Stimulated activated CD8-positive, alpha-beta memory T cell treated with anti-CD3 and anti-CD28 coated beads, Interleukin-4, amount 100 ng/mL, for 48 hours (primary cell): Measurements from ENCODE around the gene CCDC87.
"Not testable (repeated sequence)": the region's sequence is repeated elsewhere in the genome, so short reads cannot be mapped to it uniquely, and the experiment has no call there.

Experiments used
- DNase-seq: peaks from one replicate; pipeline ENCODE4 v3.0.0-alpha.2; 2020

Gene CCDC87

DNA sequence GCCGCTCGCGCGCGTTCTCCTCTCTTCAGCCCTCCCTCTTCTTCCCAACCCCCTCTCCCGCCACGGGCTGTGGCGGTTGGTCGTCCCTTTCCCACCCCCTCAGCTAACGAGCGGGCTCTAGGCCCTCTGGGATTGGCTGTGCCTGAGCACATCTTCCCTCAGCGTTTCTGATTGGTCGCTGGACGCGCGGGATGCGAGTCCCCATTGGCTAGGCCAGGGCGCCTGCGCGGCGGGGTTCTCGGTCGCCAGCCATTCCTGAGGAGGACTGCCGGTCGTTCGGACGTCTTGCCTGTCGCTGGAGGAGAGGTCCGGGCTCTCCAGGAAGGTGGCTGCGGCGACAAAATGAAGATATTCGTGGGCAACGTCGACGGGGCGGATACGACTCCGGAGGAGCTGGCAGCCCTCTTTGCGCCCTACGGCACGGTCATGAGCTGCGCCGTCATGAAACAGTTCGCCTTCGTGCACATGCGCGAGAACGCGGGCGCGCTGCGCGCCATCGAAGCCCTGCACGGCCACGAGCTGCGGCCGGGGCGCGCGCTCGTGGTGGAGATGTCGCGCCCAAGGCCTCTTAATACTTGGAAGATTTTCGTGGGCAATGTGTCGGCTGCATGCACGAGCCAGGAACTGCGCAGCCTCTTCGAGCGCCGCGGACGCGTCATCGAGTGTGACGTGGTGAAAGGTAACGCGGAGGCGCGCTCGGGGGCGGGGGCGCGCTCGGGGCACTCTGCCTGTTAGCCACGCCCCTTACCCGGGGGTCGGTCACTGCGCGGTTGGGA, 23.7 kb upstream of the CCDC87 start, which contains the start of gene RBM14:
TSS of gene RBM14 (plus strand) at position 252 of the 776 bp plus-strand sequence. CDS start at position 343, 91 bp downstream.
- DNase-seq: peak; percentile 98

DNA sequence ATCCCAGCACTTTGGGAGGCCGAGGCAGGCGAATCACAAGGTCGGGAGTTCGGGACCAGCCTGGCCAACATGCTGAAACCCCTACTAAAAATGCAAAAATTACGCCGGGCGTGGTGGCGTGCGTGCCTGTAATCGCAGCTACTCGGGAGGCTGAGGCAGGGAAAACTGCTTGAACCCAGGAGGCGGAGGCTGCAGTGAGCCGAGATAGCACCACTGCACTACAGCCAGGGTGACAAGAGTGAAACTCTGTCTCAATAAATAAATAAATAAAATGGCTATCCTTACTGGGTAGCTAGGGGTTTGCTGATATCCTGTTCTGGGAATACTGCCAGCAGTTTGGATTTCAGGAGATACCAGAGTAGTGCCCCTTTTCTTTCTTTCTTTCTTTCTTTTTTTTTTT, 21.2 kb upstream of the CCDC87 start:
- DNase-seq: no peak

DNA sequence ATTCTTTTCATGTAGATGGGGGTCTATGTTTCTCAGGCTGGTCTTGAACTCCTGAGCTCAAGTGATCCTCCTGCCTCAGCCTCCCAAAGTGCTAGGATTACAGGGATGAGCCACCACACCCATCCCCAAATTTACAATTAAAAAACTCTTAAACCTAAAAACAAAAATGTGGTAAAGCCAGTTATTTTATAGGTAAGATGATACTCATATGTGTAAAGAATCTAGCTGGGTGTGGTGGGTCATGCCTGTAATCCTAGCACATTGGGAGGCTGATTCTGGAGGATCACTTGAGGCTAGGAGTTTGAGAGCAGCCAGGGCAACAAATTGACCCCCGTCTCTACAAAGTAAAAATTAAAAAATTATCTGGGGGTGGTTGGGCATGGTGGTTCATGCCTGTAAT, 19.6 kb upstream of the CCDC87 start:
- no peak for DNase-seq

DNA sequence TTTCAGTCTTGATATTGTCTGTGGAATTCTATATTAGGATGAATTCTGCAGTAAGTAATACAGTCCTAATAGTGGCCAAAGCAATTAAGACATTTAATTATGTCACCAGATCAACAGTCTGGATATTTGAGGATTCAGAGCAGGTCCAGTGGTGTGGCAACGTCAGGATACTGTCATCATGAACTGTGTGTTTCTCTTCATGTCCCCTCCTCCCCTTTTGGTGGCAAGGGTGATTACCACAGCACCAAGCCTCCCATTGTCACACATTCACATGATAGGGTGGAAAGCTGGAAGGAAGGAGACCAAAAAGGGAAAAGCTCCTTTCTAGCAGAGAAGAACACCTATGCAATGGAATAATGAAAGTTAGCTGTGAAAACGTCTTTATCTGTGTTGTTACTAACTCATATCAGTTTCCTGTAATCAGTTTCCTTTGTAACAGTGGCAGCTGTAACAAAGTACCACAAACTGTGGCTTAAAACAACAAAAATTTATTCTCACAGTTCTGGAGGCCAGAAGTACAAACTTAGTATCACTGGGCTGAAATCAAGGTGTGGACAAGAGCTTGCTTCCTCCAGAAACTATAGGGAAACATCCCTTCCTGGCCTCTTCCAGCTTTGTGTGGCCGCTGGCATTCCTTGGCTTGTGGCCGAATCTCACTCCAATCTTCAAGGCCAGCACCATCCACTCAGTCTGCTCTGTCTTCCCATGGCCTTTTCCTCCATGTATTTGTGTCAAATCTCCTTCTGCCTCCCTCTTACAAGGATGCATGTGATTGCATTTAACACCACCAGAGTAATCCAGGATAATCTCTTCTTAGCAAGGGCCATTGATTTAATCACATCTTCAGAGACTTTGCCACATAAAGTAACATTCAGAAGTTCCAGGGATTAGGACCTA, 17.1 kb upstream of the CCDC87 start:
- no peak for DNase-seq

DNA sequence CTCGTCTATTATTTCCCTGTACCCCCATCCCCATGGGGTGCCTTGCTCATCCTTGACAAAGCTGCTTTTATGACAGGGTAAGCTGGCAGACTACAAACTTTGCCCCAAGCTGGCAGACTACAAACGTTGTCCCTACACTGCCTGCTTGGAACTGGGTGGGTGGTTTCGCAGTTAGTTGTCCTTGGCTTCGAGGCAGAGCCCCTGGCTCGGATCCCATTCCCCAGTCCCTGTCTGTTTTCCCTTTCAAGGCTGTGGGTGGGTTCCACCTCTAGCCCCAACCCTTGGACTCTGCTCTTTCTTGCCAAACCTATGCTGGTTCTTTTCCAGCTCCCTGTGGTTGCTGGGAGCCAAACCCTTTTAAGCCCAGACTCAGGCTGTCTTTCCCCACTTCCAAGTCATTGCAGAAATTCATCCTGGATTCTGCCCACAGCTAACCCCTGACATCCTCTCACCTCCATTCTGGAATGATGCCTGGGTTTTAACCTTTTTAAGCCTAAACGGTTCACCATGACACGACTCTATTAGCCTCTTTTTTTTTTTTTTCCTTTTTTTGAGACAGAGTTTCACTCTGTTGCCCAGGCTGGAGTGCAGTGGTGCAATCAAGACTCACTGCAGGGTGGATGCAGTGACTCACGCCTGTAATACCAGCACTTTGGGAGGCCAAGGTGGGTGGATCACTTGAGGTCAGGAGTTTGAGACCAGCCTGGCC, 14.4 kb upstream of the CCDC87 start:
- DNase-seq: no peak

DNA sequence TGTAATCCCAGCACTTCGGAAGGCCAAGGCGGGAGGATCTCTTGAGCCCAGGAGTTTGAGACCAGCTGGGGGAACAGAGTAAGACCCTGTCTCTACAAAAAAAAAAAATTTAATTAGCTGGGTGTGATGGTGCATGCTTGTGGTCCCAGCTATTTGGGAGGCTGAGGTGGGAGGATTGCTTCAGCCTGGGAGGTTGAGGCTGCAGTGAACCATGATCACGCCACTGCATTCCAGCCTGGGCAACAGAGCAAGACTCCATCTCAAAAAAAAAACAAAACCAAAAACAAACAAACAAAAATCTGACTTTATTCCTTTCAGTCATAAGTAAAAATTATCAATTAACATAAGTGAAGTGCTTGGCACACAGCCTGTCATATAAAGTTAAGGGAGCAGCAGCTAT, 13.7 kb upstream of the CCDC87 start:
- not testable (repeated sequence) for DNase-seq

DNA sequence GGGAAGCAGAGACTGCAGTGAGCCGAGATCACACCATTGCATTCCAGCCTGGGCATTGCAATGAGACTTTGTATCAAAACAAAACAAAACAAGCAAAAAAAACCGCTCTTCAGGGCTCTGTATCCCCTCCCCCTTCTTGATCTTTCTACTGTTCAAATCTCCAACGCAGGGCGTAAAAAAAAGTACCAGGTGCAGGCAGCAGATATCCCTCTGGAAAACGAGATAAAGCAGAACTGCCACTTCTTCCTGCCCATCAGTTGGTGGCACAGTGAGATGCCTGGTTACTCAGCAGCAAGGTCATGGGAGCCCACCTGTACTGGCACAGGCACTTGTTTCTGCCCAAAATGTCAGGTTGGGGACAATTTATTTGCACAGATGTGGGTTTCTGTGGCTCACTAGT, 11.3 kb upstream of the CCDC87 start:
- no peak for DNase-seq

DNA sequence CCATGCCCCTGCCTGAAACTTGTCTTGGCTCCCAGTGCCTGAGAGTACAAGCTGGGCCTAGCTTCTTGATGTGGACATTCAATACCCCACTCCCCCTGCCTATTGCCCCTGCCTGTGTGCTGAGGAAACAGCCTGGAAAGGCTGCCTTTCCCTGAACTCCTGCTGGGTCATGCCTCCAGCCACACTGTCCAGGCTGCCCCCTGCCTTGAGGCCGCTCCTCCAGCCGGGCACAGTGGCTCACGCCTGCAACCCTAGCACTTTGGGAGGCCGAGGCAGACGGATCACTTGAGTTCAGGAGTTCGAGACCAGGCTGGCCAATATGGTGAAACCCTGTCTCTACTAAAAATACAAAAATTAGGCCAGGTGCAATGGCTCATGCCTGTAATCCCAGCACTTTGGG, 10.2 kb upstream of the CCDC87 start:
- DNase-seq: no peak

DNA sequence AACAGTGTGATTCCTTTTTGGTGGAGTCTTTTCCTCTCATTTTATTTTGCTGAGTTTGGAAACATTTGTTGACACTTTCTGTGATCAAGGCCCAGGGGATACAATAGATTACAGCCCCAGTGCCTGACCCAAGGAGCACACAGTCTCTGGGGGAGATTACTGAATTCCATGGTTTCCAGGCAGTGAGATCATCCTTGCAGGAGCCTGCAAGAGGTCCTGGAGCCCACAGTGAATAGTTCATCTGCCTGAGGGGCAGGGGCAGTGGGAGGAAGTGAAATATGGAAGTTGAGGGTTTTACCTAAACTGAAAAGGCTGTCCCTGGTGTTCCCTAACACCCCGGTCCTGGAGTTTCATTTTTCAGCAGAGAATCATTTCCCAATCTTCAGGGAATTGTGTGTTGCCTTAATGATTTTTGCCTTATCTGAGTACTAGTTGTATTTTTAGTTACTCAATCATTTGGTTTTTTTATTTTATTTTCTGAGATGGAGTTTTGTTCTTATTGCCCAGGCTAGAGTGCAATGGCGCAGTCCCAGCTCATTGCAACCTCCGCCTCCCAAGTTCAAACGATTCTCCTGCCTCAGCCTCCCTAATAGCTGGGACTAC, 7.9 kb upstream of the CCDC87 start:
- no peak for DNase-seq

DNA sequence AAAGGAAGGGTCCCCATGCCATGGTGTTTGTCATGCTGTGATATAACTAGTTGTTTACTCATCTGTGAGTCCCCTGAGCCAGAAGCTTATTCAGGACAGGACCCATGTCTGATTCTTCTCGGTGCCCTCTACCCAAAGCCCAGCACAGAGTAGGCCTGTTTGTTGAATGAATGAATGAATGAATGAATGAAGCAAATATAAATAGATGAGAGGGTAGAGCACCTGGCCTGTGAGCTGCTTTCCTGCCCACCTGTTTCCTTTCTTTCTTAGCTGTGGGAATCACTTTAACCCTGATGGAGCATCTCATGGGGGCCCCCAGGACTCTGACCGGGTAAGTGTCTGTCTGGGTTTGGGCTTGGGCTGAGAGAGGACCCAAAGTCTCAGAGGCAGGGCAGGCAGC, 7.4 kb upstream of the CCDC87 start:
- no peak for DNase-seq

DNA sequence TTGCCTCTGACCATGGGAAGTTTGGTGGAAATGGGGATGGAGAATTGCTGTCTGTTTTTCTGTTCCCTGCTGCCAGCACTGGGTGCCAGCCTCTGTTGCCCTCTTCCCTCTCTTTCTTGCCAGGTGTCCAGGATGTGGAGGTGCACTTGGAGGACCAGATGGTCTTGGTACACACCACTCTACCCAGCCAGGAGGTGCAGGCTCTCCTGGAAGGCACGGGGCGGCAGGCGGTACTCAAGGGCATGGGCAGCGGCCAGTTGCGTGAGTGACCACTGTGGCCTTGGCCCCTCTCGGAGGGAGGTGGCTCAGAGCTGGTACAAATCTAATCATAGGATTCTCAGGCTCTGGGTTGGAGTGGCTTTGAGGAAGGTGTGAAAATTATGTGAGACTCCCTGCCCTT, 6.1 kb upstream of the CCDC87 start:
- DNase-seq: no peak

DNA sequence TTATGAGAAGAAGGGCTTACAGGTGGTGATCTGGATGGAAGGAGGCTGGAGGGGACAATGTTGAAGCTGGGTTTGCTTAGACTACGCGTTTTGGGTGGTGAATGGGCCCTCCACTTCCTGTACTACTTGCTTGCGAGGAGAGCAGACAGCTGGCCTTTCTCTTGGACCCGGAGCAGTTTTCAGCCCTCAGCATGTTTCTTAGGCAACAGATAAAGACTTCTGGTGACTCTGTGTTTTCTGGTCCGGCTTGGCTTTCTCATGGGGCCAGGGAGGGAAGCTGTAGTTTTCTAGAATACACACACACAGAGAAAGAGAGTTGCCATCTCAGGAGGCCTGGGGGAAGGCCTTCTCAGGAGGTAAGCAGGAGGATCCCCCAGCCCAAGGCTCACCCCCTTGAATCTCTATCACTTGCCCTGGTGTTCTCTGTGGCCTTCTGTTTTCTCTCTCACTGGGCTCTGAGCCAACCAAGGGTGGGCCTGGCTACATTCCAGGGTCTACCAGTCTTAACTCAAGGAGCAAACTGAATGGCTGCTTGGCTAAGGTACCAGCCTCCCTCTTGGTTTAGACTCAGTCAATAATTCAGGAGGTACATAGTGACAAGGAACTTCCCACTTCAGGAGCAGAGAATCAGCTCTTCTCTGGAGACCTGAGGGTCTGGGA, 2.5 kb upstream of the CCDC87 start:
- DNase-seq: no peak

DNA sequence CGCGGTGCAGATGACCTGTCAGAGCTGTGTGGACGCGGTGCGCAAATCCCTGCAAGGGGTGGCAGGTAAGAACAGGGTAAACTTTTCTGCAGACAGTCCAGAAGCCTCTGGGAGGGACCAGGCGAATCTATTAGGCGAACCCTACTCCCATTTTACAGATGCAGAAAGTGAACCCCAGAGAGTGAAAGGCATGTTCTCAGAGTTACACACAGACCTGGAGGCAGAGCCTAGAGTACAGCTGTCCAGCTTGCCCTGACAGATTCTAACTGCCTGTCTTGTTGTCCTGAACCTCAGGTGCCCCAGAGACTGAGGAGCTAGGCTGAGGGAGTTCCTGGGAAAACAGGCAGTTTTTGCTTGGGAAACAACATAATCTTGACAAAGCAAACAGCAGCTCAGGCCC, 787 bp upstream of the CCDC87 start:
- DNase-seq: no peak

DNA sequence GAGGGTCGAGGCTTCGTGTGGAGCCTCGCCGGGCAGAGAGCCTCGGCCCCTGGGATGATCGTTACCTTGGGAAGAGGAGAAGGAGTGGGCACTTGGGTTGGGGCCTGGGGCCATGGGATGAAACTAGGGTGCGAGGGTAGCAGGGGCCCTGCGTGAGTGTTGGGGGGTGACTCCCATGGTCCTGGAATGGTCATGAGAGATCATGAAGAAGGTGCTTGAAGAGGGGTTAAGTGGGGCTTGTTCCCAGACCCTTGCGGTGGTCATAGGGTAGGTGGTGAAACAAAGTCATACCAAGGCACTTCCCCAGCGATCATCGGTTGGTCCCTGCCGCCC, 406 bp upstream of the CCDC87 start:
- DNase-seq: no peak

DNA sequence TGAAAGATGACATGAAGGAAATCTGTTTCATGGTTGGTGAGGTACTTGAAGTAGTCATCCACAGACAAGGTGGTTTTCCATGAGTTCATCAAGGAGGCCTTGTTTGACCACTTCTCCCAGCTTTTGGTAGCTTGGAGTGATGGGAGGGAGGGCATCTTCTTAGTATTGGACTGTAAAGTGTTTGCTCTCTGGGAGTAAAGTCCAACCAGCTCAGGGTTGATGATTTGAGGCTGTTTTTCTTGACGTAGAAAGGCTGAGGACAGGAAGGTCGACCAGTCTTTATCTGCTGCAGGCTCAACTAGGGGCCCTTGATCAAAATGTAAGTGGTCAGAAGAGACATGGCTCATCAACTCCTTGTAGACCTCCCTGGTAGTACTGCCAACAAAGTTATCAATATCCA, 1.7 kb downstream of the CCDC87 start:
- DNase-seq: no peak

DNA sequence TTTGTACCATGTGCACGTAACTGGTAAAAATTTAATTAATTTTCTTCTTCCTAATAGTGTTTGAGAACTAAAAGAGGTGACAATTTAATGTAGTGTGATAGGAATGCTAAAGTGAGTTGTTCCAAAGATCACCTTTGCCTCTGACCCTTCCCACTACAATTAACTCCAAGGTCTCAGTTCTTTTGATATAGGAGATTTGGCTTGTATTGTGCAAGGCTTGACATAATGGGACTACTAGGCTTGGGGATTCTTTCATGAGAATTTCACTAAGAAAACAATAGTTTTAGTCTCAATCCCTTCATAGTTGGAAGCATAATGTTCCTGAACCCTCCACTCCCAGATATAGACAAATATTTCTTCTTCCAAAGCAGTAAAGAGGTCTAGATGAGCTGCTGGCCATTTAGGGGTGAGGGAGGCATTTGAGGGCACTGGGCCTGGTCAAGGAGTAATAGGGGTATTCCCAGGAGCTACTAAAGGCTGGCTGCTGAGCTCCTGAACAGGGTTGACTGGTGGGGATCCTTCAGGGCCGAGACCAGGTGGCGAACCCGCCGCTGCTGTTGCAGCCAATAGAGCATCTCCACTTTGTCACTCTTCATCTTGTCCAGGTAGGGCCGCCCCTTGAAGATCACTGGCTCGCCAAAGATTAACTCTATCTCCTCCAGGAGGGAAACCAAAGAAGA, 2.7 kb downstream of the CCDC87 start:
- DNase-seq: no peak

DNA sequence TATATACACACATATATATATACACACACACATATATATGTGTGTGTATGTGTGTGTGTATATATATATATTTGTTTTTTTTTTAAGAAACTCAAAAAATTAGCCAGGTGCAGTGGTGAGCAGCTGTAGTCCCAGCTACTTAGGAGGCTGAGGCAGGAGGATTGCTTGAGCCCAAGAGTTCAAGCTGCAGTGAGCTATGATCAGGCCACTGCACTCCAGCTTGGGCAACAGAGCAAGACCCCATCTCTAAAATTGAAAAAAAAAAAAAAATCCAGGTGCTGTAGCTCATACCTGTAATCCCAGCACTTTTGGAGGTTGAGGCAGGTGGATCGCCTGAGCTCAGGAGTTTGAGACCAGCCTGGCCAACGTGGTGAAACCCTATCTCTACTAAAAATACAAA, 3.5 kb downstream of the CCDC87 start:
- DNase-seq: not testable (repeated sequence)

DNA sequence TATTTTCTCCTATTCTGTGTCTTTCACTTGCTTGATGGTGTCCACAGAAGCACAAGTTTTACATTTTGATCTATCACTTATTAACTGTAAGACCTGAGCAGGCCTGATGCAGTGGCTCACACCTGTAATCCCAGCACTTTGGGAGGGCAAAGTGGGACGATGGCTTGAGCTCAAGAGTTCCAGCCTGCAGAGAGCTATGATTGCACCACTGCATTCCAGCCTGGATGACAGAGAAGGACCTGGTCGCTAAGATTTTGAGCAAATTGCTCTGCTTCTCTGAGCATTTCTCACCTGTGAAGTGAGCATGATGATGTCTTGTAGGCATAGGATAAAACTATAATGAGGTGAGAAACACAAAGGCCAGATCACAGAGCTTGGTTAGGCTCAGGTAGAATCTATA, 6.7 kb downstream of the CCDC87 start:
- no peak for DNase-seq

DNA sequence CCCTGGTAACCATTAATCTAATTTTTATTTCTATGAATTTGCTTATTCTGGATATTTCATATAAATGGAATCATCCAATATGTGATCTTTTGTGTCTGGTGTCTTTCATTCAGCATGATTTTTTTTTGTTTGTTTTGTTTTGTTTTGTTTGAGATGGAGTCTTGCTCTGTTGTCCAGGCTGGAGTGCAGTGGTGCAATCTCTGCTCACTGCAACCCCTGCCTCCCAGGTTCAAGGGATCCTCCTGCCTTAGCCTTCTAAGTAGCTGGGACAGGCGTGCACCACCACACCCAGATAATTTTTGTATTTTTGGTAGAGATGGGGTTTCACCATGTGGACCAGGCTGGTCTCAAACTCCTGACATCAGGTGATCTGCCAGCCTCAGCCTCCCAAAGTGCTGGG, 7.4 kb downstream of the CCDC87 start:
- DNase-seq: not testable (repeated sequence)

DNA sequence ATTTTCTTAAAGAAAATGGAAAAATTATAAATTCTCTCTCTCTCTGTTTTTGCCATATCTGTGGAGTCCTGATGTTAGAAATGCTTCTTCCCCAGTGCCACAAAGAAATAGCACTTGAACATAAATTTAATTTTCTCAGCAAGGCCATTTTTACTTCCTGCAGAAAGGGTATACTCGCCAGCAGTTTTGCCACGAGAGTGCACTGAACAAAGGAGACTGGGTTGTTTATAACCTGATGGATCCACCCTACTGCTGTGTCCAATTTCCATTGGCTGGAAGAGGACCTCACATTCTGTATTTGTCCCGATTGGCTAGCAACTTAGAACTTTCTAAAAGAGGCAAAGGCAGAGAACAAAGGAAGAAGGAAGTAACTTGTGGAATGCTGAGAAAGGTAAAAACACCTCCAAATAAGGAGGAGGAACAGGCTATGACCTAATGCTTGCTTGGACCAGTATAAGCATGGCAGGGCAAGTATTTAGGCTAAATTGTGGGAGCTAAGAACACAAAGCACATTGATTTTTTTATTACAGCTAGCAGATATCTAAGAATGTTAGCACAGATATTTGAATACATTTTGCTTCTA, 10.2 kb downstream of the CCDC87 start:
- not testable (repeated sequence) for DNase-seq

DNA sequence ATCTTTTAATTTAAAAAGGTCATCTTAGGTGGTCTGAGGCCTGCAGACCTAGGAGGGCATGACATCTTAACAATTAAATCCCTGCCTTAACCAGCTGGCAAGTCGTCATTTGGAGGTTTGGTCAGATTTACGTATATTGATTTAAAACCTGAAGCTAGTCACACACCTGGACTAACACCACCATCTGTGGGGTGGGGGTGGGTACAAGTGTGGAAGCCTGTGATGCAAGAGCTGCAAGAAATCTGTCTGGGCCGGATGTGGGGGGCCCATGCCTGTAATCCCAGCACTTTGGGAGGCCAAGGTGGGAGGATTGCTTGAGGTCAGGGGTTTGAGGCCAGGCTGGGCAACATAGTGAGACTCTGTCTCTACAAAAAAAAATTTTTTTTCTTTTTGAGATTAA, 11.6 kb downstream of the CCDC87 start:
- no peak for DNase-seq

DNA sequence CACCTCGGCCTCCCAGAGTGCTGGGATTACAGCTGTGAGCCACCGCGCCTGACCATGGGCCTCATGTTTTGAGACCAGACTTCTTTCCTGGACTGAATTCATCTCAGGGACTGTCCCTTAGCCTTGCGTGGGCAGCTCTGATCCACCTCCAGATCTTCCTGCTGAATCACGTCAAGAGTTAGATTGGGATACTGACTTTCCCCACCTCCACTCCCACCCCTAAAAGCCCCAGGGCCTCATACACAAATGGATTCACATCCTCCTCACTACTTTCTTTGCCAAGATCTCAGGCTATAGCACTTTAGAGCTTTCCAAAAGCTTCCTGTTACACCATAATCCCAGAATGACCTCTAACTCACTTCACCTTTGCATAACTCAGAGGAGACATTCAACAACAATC, 12.1 kb downstream of the CCDC87 start:
- no peak for DNase-seq
